ENCODE data around the gene PLPP7.
"Not testable (repeated sequence)": the region's sequence is repeated elsewhere in the genome, so short reads cannot be mapped to it uniquely, and the experiment has no call there.

The PLPP7 gene

DNA sequence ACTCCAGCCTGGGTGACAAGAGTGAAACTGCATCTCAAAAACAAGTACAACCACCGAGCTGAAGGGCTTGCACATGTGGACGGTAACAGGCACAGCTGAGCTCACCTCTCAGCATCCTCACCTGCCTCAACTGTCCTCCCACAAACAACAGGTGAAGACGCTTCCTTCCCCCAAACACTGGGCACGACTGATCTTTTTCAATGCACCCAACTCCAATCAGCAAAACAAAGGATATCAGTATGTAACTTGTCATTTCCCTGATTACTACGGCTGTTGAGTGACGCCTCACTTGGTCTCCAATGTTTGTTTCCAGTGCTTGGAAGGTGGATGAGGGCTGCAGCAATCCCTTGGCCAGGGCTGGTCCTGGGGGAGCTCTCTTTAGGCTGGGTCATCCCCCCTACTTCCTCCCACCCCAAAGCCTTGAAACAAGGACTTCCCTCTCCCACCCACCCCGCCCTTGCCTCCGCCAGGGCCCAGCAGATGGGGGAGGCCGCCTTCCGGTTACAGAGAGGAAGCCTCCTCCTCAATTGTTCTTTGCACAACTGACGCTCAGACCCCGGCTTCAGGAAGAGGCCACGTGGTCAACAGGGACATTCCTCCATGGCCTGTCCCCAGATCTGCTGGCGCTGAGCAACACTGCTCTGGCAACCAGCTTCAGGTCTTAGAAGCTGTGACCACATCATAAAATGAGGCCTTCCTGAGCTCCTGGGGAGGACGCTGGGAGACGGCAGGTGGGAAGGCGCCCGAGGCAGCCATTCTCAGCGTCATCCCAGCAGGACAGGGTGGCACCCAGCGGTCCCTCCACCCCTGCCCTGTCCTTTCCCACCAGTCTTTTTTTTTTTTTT lies 19.1 kb upstream of the PLPP7 start:
- no peak for DNase-seq

DNA sequence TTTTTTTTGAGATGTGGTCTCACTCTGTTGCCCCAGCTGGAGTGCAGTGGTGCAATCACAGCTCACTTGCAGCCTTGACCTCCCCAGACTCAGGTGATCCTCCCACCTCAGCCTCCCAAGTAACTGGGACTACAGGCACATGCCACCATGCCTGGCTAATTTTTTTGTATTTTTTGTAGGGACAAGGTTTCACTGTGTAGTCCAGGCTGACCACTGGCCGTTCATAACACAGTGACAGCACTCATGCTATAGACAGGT lies 18.6 kb upstream of the PLPP7 start:
- not testable (repeated sequence) for DNase-seq

GRCh38 chr9:131271506-131271931 lies 18.0 kb upstream of the PLPP7 start:
- no peak for DNase-seq

- DNase-seq = no peak
These were observed 17.3 kb upstream of the PLPP7 start for GRCh38 chr9:131272212-131272611.

DNA sequence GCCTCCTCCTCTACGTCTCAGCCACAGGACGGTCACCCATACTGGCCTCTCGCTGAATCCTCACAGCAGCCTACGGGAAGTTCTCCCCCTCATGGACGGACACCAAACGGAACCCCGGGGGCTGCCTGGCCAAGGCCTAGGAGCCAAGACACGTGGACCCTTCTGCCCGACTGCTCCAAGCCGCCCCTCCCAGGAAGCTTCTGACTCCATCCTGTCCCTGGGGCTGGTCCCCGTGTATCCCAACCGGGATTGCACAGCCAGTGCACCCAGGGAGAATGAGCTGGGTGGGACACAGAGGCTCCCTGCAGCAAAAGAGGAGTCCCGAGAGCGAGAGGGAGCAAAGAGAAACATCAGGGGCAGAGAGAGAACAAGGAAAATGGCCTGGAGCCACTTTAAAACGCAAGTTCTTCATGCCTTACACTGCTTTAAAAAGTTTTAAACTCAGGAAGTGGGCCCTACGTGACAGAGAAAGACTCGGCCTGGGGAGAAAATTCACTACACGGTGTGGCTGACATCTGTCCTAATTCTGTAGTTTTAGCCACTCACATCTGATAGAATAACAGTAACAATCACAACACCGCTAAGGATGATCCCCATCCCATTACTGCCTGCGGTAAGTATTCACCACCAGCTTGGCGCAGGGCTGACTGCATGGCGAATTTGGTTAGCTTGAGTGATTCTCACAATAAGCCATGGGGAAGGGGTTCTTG lies 16.2 kb upstream of the PLPP7 start:
- DNase-seq = no peak

DNA sequence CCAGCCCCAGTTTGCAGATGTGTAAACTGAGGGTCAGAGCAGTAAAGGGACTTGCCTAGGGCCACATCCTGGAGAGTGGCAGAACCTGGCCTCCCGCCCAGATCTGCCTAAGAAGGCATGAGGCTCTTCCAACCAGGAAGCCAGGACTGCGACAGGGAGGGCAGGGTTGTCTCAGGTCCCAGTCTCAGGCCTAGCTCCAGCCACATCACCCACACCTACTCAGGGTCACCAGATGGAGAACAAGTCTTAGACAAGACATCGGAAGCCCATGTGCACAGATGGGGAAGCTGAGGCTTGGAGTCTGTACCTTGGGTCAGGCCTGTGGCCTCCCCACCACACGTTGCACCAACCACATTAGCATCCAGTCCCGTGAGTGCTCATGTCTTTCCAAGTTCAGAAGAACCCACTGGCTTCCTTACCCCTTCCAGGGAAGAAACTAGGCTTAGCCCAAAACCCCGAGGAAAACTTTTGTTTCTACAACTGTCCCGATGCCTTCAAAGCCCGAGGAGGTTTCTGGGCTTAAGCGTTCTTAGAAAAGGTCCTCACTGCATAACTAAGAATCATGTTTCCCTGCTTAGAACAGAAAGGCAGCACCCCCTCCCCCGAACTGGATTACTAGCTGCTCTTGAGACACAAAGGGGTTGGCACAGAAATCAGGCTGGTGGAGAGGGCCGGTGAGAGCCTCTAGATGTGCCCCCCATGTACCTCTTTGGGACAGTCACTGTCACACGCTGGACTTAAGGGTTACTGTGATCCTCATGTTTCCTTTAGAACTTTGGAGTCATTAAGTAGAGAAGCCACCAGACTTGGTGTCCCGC lies 15.5 kb upstream of the PLPP7 start:
- DNase-seq = no peak

DNA sequence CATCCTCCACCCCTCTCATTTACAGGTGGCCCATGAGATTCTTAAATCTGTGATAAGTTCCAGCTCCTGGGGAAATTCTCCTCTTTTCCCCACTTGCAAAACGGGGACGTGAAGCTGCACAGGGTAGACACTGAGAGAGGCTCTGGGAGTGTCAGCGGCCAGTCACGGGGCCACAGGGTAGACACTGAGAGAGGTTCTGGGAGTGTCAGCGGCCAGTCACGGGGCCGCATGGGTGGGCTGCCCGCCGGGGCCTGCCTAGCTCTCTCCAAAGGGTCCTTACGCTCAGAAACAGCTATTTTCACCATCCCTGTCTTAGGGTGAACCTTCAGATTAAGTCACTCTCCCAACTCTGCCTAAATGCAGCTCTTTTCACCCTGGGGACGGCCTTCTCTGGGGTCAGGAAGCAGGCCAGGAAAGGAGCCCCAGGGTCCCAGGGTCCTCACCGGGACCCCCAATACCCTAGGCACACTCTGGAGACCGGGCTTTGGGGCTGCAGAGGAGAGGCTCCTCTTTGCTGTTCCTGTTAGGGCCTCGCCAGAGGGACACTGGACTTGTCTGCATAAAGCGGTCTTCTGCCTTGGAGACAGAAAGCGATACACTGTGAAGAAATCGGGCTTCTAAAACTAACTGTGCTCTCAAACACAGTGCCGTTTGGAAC lies 14.7 kb upstream of the PLPP7 start:
- no peak for DNase-seq

GRCh38 chr9:131275332-131276093 lies 14.0 kb upstream of the PLPP7 start:
- DNase-seq = no peak

DNA sequence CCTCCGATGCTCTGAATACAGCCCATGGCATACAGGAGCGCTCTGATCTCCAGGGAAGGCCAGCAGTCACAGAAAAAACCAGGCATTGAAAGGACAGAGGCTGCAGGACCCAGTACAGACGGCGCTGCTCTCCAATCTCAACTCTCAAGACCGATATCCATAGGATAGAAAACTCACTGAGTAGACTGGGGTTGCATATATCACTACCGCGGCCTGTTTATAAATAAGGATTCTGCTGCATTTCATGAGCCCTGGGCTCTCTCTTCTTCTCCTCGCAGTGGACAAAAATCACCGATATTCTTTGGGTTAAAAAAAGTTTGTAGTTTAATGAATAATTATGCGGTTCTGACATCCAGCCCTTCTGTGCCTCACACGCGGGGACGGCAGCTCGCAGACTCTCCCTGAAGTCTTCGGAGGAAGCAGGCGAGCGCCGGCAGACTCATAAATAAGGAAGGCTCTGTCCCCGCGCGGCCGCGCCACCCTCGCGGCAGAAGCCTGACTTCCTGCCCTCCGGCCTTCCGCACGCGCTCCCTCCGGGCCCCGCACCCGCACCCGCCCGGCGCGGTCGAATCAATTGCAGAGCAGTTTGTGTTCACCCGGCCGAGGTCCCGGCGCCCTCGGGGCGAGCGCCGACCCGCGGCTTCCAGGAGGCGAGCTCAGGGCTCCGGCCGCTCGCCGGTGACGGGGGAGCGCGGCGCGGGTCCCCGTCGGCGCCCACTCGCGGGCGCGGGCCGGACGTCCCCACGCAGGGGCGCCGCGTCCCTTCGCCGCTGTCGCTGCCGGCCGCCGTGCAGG lies 13.2 kb upstream of the PLPP7 start, which contains the start of gene FAM78A:
Gene FAM78A, minus strand, starts transcription at position 417 of the 795 bp plus-strand sequence. Its CDS starts 331 bp downstream, at position 86.
- DNase-seq = no peak

GRCh38 chr9:131276891-131277286 lies 12.6 kb upstream of the PLPP7 start:
- DNase-seq = no peak

- DNase-seq = no peak
These were observed 12.1 kb upstream of the PLPP7 start for GRCh38 chr9:131277287-131277909.

DNA sequence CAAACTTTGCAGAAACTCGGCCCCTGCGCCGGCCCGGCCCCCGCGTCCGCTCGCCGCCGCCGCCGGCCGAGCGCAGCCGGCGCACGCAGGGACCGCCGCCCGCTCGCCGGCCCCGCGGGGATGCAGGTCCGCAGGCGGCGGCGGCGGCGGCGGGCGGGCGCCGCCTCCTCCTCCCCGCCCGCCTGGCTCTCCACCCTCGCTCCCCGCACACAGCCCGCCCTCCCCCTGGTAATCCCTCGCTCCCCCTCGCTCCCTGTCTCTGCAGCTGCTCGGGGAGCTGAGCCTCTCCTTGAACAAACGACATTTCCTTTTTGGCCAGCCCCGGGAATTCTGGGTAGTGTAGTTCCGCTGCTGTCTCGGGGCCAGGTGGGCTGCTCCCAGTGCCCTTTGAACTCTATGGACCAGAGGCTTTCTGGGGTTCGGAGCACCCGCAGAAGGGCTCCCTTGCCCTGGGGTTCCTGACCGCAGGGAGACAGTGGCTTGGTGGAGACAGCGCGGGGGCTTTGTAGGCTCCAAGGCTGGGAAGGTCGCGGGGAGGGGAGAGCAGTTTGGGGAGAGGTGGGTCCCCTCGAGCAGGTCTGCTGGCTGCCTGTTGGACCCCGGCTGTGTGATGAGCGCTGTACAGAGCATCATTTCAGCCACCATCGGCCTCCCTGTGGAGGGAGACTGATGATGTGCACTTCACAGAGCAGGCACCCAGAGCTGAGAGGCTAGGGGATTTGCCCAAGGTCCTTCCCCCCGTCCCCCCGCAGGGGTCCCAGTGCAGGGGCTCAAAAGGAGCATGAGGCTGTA lies 11.4 kb upstream of the PLPP7 start:
- DNase-seq = peak; percentile 42

DNA sequence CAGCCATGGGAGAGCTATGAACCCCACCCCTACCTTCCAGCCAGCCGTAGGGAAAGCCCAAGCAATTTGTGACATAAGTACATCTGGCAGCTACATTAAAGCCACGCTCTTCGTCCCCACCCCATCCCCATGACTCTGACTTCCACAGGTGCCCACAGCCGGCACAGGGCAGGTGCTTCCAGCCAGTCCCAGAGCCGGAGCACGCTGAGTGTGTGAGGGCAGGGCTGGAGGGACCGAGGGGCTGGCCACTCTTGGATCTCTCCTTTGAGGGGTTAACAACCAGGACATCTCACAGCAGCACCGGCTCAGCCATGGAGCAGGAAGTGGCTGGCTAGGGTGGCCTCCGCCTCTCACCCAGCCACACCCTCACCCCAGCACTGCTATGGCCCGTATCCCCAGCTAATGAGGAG lies 10.8 kb upstream of the PLPP7 start:
- no peak for DNase-seq

- no peak for DNase-seq
These were observed 10.2 kb upstream of the PLPP7 start for GRCh38 chr9:131279196-131279862.

DNA sequence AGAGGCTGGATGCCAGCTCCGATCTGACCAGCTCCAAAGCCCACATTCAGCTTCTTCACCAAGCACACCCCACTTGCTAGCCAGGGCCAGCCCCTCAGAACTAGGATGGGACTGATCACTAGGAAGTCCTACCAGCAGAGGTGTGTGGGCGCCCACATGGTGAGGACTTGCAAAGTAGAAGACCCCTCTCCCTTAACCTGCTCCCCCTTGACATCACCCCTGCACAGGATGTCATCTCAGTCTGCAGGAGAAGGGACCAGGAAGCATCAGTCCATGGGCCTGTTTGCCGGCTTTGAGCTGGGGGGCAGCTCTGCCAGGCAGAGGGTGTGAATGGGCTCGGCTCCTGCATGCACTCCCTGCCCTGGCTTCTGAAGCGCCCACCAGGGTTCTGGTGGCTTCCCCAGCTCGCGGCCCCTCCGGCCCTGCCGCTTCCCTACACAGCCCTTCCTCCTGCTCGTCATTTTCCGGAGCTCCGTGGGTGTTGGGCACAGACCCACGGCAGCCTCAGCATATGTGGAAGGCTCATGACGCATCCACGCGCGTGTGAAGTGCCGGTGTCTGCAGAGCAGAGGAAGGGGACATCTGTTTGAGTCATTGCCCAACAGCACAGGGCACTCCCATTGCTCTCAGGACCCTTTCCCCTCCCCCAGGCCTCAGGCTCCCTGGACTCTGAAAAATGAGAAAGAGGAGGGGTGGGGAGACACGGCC lies 9.5 kb upstream of the PLPP7 start:
- DNase-seq = no peak

- DNase-seq = no peak
These were observed 8.9 kb upstream of the PLPP7 start for GRCh38 chr9:131280660-131281059.

DNA sequence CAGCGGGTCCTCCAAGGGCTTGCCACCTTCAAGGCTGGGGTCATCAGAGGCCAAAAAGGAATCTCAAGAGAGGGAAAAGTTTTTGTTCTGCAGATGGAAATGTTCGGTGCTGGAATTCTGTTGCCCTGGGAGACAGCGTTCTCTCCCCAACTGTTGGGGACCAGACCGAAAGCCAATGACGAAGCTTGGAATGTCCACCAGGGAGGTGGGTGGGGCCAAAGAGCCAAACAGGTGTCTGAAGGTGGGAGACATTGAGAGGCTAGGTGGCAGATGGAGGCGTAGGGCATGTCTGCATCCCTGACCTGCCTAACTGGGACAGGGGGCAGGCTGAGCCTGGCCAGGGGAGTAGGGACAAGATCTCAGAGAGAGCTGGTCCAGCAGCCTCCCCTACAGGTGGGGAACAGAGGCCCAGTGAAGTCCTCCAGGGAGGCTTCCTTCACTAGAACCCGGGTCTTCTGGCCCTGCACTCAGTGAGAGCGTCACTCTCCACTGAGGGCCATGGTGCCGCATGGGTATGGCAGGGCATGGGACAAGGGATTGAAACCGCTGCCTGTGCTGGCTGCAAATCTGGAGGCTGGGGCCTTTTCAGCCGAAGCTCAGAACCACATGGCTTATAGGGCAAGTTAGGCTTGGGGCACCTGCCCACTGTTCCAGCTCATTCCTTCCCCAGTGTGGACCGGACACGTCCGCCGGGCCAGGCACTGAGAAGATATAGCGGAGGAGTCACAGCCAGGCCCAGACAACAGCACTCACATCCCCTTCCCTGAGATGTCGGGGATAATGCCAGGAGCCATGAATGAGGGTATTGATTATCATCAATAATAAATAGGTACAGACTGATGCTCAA lies 8.2 kb upstream of the PLPP7 start:
- DNase-seq = no peak

- no peak for DNase-seq
These were observed 7.3 kb upstream of the PLPP7 start for GRCh38 chr9:131282175-131282574.
